ENCODE data around the gene OSBPL3.

DNA sequence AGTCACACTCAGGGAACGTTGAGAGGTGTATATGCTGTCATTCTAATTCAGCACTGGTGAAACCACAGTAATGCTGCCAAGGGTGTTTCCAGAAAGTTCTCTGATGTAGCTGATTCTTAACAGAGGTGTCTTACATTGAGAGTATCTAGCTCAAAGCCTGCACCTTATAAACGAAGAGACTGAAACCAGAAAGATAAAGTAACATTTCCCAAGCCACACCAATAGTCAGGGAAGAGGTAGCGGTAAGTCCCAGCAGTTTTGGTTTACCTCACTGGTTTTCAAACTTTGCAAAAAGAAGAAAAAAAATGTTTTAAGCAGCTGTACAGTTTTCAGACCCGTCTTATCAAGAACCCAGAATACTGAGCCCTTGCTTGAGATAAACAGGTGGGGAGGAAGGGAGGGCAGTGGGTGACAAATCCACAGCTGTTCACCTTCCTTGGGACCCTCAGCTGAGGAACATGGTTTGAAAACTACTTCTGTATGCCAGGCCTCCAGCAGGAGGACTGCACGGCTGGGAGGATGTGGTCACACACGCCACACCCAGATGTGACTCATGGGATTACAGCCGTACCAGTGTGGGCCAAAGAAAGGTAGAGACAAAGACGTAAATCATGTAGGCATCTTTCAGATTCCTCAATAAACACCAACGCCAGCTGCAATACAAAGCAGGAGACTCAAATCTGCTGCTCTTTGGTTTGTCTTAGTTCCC, 158.8 kb downstream of the OSBPL3 start:
- TF ChIP-seq, protein P1, sequence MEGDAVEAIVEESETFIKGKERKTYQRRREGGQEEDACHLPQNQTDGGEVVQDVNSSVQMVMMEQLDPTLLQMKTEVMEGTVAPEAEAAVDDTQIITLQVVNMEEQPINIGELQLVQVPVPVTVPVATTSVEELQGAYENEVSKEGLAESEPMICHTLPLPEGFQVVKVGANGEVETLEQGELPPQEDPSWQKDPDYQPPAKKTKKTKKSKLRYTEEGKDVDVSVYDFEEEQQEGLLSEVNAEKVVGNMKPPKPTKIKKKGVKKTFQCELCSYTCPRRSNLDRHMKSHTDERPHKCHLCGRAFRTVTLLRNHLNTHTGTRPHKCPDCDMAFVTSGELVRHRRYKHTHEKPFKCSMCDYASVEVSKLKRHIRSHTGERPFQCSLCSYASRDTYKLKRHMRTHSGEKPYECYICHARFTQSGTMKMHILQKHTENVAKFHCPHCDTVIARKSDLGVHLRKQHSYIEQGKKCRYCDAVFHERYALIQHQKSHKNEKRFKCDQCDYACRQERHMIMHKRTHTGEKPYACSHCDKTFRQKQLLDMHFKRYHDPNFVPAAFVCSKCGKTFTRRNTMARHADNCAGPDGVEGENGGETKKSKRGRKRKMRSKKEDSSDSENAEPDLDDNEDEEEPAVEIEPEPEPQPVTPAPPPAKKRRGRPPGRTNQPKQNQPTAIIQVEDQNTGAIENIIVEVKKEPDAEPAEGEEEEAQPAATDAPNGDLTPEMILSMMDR (IDR thresholded peaks at IDR 0.05): peak in 2 of 4 experiments; percentile 27 to 43
- no peak for TF ChIP-seq POLR2A (IDR thresholded peaks at IDR 0.05)

All from gastroesophageal sphincter (tissue), 3 donors.